ENCODE measurements around the gene GNAI3. TPM values are rescaled to one million over a fixed set of nuclear protein-coding genes. Genes with fewer than 3 reads are reported as not detected.

GNAI3 gene
- total and polyA plus RNA-seq, 2 experiments from 2014 or later, result 14.9 TPM

- peaks cover 84% of the 10 kb centered on the region for H3K79me2 ChIP-seq (ENCODE audit: insufficient read depth)
- H2AFZ ChIP-seq, result no peak overlapping the region
- peaks cover 90% of the 10 kb centered on the region for H3K36me3 ChIP-seq (ENCODE audit: low read depth)
- peaks cover 3% of the 10 kb centered on the region; the same call in 1 of the 2 replicates for H4K20me1 ChIP-seq (ENCODE audit: insufficient read depth)
- no peak overlapping the region for H3K4me3 ChIP-seq
- H3K4me1 ChIP-seq (ENCODE audit: insufficient read depth), result no peaks in the 10 kb centered on the region
- no peaks in the 10 kb centered on the region; the same call in 1 of the 2 replicates for H3F3A ChIP-seq (ENCODE audit: insufficient read depth)
- H3K9ac ChIP-seq, result no peak overlapping the region
- TF ChIP-seq EZH2phosphoT487 (IDR thresholded peaks at IDR 0.05; ENCODE audit: insufficient read depth, low read depth), result no peak
- TF ChIP-seq EZH2 (IDR thresholded peaks at IDR 0.05; ENCODE audit: insufficient read depth, poor library complexity, severe bottlenecking), result no peak
- H3K9me3 ChIP-seq (ENCODE audit: low read depth), result no peaks in the 10 kb centered on the region
- H3K27ac ChIP-seq, result no peak overlapping the region
- DNase-seq, result no peak
- no peaks in the 10 kb centered on the region for H3K27me3 ChIP-seq (replicated peaks; ENCODE audit: insufficient read depth)
- WGBS, 2 experiments (ENCODE audit: low coverage in 1 of 2, low lambda C conversion rate in 2 of 2, missing lambda C conversion rate in 2 of 2), result 95 to 98% methylated on average over 3 of the region's 3 CpGs
- in situ Hi-C loops (cut with MboI), result no loop called here
- H3K4me2 ChIP-seq (ENCODE audit: unreplicated experiment), result no peak overlapping the region
- H3K9me2 ChIP-seq (ENCODE audit: insufficient read depth), result no peaks in the 10 kb centered on the region
These were observed 37.6 kb downstream of the GNAI3 start for GRCh38 chr1:109586055-109586454.

GRCh38 chr1:109589177-109589576, 40.8 kb downstream of the GNAI3 start:
- H3K9me3 ChIP-seq (ENCODE audit: low read depth), result no peaks in the 10 kb centered on the region
- TF ChIP-seq EZH2 (IDR thresholded peaks at IDR 0.05; ENCODE audit: insufficient read depth, poor library complexity, severe bottlenecking) (no peak), EZH2phosphoT487 (IDR thresholded peaks at IDR 0.05; ENCODE audit: insufficient read depth, low read depth) (no peak)
- H3K27me3 ChIP-seq (replicated peaks; ENCODE audit: insufficient read depth), result no peaks in the 10 kb centered on the region
- H3K4me3 ChIP-seq, result no peak overlapping the region
- H3K79me2 ChIP-seq (ENCODE audit: insufficient read depth), result peaks cover 76% of the 10 kb centered on the region
- WGBS, 2 experiments (ENCODE audit: low coverage in 1 of 2, low lambda C conversion rate in 2 of 2, missing lambda C conversion rate in 2 of 2), result 79 to 84% methylated on average over 3 of the region's 3 CpGs
- no peak overlapping the region for H3K9ac ChIP-seq
- no peak for DNase-seq
- in situ Hi-C loops (cut with MboI), result no loop called here
- H3K36me3 ChIP-seq (ENCODE audit: low read depth), result peaks cover 92% of the 10 kb centered on the region
- no peak overlapping the region for H2AFZ ChIP-seq
- H3K4me1 ChIP-seq (ENCODE audit: insufficient read depth), result no peaks in the 10 kb centered on the region
- H3K9me2 ChIP-seq (ENCODE audit: insufficient read depth), result no peaks in the 10 kb centered on the region
- no peak overlapping the region for H3K27ac ChIP-seq
- H4K20me1 ChIP-seq (ENCODE audit: insufficient read depth), result no peaks in the 10 kb centered on the region
- peaks cover 24% of the 10 kb centered on the region for H3F3A ChIP-seq (ENCODE audit: insufficient read depth)
- H3K4me2 ChIP-seq (ENCODE audit: unreplicated experiment), result no peak overlapping the region

- Histone ChIP-seq H4K20me1 (ENCODE audit: insufficient read depth) (no peaks in the 10 kb centered on the region), H3K79me2 (ENCODE audit: insufficient read depth) (peaks cover 75% of the 10 kb centered on the region), H3K9ac (no peak overlapping the region), H3K4me2 (ENCODE audit: unreplicated experiment) (no peak overlapping the region), H3K4me1 (ENCODE audit: insufficient read depth) (peaks cover under 1% of the 10 kb centered on the region), H2AFZ (no peak overlapping the region), H3K9me3 (ENCODE audit: low read depth) (no peaks in the 10 kb centered on the region), H3F3A (ENCODE audit: insufficient read depth) (peaks cover 24% of the 10 kb centered on the region), H3K4me3 (no peak overlapping the region), H3K27ac (no peak overlapping the region), H3K27me3 (replicated peaks; ENCODE audit: insufficient read depth) (no peaks in the 10 kb centered on the region), H3K36me3 (ENCODE audit: low read depth) (peaks cover 86% of the 10 kb centered on the region), H3K9me2 (ENCODE audit: insufficient read depth) (no peaks in the 10 kb centered on the region)
- no peak for DNase-seq
- TF ChIP-seq EZH2phosphoT487 (IDR thresholded peaks at IDR 0.05; ENCODE audit: insufficient read depth, low read depth) (no peak), EZH2 (IDR thresholded peaks at IDR 0.05; ENCODE audit: insufficient read depth, poor library complexity, severe bottlenecking) (no peak)
- in situ Hi-C loops (cut with MboI), result no loop called here
These were observed 41.3 kb downstream of the GNAI3 start for GRCh38 chr1:109589679-109590078.

GRCh38 chr1:109592916-109593315, 44.5 kb downstream of the GNAI3 start:
- no peak overlapping the region for H3K4me2 ChIP-seq (ENCODE audit: unreplicated experiment)
- H2AFZ ChIP-seq, result no peak overlapping the region
- no peaks in the 10 kb centered on the region for H3K9me2 ChIP-seq (ENCODE audit: insufficient read depth)
- H3K4me3 ChIP-seq, result no peak overlapping the region
- H3F3A ChIP-seq (ENCODE audit: insufficient read depth), result peaks cover 39% of the 10 kb centered on the region
- H4K20me1 ChIP-seq (ENCODE audit: insufficient read depth), result no peaks in the 10 kb centered on the region
- TF ChIP-seq EZH2 (IDR thresholded peaks at IDR 0.05; ENCODE audit: insufficient read depth, poor library complexity, severe bottlenecking), result no peak
- no peak for DNase-seq
- H3K4me1 ChIP-seq (ENCODE audit: insufficient read depth), result peaks cover 21% of the 10 kb centered on the region
- H3K9ac ChIP-seq, result no peak overlapping the region
- H3K79me2 ChIP-seq (ENCODE audit: insufficient read depth), result peaks cover 61% of the 10 kb centered on the region
- no peak overlapping the region for H3K27ac ChIP-seq
- no peaks in the 10 kb centered on the region for H3K9me3 ChIP-seq (ENCODE audit: low read depth)
- in situ Hi-C loops (cut with MboI), result no loop called here
- peaks cover 68% of the 10 kb centered on the region for H3K36me3 ChIP-seq (ENCODE audit: low read depth)
- no peaks in the 10 kb centered on the region for H3K27me3 ChIP-seq (replicated peaks; ENCODE audit: insufficient read depth)

- Histone ChIP-seq H3K36me3 (ENCODE audit: low read depth) (peaks cover 54% of the 10 kb centered on the region), H3K4me2 (ENCODE audit: unreplicated experiment) (peak overlapping the region; percentile 73), H3K9me3 (ENCODE audit: low read depth) (no peaks in the 10 kb centered on the region), H3K27me3 (replicated peaks; ENCODE audit: insufficient read depth) (no peaks in the 10 kb centered on the region), H3F3A (ENCODE audit: insufficient read depth) (peaks cover 39% of the 10 kb centered on the region), H4K20me1 (ENCODE audit: insufficient read depth) (no peaks in the 10 kb centered on the region), H3K4me3 (peak overlapping the region; percentile 27; the same call in 1 of the 2 replicates), H3K9me2 (ENCODE audit: insufficient read depth) (no peaks in the 10 kb centered on the region), H2AFZ (no peak overlapping the region), H3K4me1 (ENCODE audit: insufficient read depth) (peaks cover 21% of the 10 kb centered on the region), H3K27ac (peak overlapping the region; percentile 54), H3K9ac (peak overlapping the region; percentile 23), H3K79me2 (ENCODE audit: insufficient read depth) (peaks cover 69% of the 10 kb centered on the region)
- TF ChIP-seq EZH2 (IDR thresholded peaks at IDR 0.05; ENCODE audit: insufficient read depth, poor library complexity, severe bottlenecking), result no peak
- no peak for TF ChIP-seq EZH2phosphoT487 (IDR thresholded peaks at IDR 0.05; ENCODE audit: insufficient read depth, low read depth)
- in situ Hi-C loops (cut with MboI), result no loop called here
- WGBS, 2 experiments (ENCODE audit: low coverage in 1 of 2, low lambda C conversion rate in 2 of 2, missing lambda C conversion rate in 2 of 2), result 41 to 44% methylated on average over 2 of the region's 2 CpGs
- peak; percentile 58 for DNase-seq
These were observed 47.1 kb downstream of the GNAI3 start for GRCh38 chr1:109595531-109595930.

Measured in GM23248 (cell line).